ENCODE data around the gene WFS1. TPM values are rescaled to one million over a fixed set of nuclear protein-coding genes. Genes with fewer than 3 reads are reported as not detected.

The WFS1 gene
- polyA plus RNA-seq, 1 donor from 2014 or later: 6.4 TPM

DNA sequence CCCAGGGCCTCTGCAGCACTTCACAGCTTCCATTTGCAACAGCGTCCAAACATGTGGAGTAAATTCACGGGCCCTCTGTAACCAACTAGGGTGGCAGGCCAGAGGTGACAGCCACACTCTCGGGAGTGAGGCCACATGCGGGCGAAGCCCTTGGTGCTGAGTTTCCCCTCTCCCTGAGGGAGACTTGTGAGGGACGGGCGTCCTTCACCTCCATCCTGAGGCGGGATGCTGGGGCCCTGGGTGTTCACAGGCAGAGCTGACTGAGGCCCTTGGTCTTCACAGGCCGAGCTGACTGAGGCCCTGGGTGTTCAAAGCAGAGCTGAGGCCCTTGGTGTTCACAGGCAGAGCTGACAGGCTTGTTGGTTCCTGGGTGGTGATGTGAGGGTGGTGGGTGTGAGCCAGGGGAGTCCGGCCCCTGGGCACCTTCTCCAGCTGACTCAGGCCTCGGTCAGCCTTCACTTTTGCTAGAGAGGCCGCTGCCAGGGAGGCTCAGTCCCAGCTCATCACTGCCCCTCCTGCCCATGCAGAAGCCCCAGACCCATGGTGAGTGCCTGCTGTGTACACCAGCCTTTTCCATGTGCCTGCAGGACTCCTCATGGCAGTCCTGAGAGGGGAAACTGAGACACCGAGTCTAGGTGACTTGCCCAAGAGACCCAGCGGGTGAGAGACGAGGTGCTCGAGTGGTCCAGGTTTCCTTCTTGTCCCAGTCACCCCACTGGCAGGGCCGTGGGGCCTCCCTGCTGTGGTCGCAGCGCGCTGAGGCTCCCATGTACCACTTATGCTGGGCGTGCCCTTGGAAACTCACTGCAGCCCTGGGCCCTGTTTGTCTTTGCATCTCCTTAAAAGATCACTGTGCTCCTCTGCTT lies 8.5 kb downstream of the WFS1 start:
- no peak overlapping the region for H3K27ac Mint-ChIP-seq

GRCh38 chr4:6278801-6279197 lies 9.1 kb downstream of the WFS1 start:
- no peak overlapping the region for H3K4me3 Mint-ChIP-seq
- peaks cover 5% of the 10 kb centered on the region for H3K36me3 Mint-ChIP-seq

More for the DNA sequence above, 8.5 kb downstream of the WFS1 start:
- Mint-ChIP-seq H3K27me3 (peaks cover 1% of the 10 kb centered on the region), H3K4me3 (no peak overlapping the region), H3K4me1 (peaks cover 0 to 2% (median 2%) of the 10 kb centered on the region in 3 donors), H3K36me3 (peaks cover 5% of the 10 kb centered on the region), H3K9me3 (no peaks in the 10 kb centered on the region)

DNA sequence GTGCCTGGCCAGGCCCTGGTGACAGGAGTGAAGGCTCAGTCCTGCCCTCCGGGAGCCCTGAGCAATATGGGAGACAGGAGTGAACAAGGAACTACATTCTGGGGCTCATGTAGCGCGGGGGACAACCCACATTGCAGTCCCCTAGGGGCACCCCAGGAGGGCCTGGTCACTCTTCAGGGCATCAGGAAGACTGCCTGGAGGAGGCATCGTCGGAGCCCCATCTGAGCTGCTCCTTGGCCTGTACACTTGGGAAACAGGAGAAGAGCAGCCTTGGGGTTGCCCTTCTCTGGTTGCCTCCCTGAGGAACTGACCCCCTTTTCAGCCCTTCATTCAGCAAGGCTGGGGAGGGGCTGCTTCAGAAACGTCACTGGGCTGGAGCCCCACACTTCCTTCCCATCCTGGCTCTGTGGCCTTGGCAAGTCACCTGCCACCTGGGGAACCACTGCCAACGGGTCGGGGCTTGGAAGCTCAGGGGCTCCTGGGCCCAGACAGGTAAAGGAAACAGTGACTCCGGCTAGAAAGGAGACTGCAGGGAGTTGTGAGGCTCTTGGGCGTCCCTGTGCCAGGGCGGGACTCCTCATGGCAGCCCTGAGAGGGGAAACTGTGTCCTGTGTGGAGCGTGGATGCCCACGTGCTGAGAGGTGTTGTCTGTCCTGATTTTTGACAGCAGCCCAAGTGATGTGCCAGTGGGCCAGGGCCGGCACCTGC lies 10.1 kb downstream of the WFS1 start:
- Mint-ChIP-seq H3K4me1 (peaks cover 0 to 2% (median 2%) of the 10 kb centered on the region in 3 donors), H3K4me3 (no peak overlapping the region), H3K27ac (no peak overlapping the region), H3K36me3 (peaks cover 5% of the 10 kb centered on the region), H3K9me3 (no peaks in the 10 kb centered on the region), H3K27me3 (peaks cover 1% of the 10 kb centered on the region)

More at GRCh38 chr4:6278801-6279197, 9.1 kb downstream of the WFS1 start:
- H3K27ac Mint-ChIP-seq: no peak overlapping the region
- no peaks in the 10 kb centered on the region for H3K9me3 Mint-ChIP-seq
- H3K4me1 Mint-ChIP-seq: peaks cover 0 to 2% (median 2%) of the 10 kb centered on the region in 3 donors
- peaks cover 1% of the 10 kb centered on the region for H3K27me3 Mint-ChIP-seq

- no peak overlapping the region for H3K4me3 Mint-ChIP-seq
- H3K27ac Mint-ChIP-seq: no peak overlapping the region
- peaks cover 5% of the 10 kb centered on the region for H3K36me3 Mint-ChIP-seq
- H3K27me3 Mint-ChIP-seq: peaks cover under 1% of the 10 kb centered on the region
- peaks cover 0 to 2% (median 2%) of the 10 kb centered on the region in 3 donors for H3K4me1 Mint-ChIP-seq
- peaks cover 0 to 1% (median 0%) of the 10 kb centered on the region in 3 donors for H3K9me3 Mint-ChIP-seq
These were observed 10.8 kb downstream of the WFS1 start for GRCh38 chr4:6280365-6280996.

GRCh38 chr4:6281436-6282313 lies 12.0 kb downstream of the WFS1 start:
- peaks cover 0 to 2% (median 2%) of the 10 kb centered on the region in 3 donors for H3K4me1 Mint-ChIP-seq
- no peak overlapping the region for H3K4me3 Mint-ChIP-seq
- no peak overlapping the region for H3K27ac Mint-ChIP-seq
- H3K9me3 Mint-ChIP-seq: peaks cover 0 to 2% (median 0%) of the 10 kb centered on the region in 3 donors
- H3K27me3 Mint-ChIP-seq: no peaks in the 10 kb centered on the region
- H3K36me3 Mint-ChIP-seq: peaks cover 5% of the 10 kb centered on the region

DNA sequence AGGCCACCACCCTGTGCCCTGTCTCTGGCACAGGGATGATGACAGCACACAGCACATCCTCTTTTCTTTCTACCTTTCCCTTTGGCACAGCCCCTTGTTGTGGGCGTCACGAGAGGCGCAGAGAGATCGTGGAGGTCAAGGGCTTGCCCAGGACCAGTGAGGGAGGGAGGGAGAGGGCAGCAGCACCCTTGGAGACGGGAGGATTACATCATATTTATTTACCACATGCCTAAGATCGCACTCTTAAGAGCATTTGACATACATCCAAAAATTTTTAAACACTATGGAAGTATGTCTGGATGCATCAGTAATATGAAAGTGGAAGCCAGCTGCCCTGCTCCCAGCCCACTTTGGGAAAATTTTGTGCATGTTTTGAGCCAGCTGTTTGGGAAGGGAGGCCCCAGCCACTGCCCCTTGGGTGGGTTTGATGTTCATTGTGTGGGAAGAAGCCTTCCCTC lies 12.7 kb downstream of the WFS1 start:
- peak overlapping the region in 1 of 3 donors; percentile 12 for H3K27ac Mint-ChIP-seq
- H3K4me1 Mint-ChIP-seq: peaks cover 0 to 2% (median 2%) of the 10 kb centered on the region in 3 donors
- H3K9me3 Mint-ChIP-seq: peaks cover 0 to 2% (median 0%) of the 10 kb centered on the region in 3 donors
- no peaks in the 10 kb centered on the region for H3K27me3 Mint-ChIP-seq
- no peak overlapping the region for H3K4me3 Mint-ChIP-seq
- H3K36me3 Mint-ChIP-seq: peaks cover 5% of the 10 kb centered on the region

- Mint-ChIP-seq H3K27ac (no peak overlapping the region), H3K4me1 (peaks cover 0 to 2% (median 2%) of the 10 kb centered on the region in 3 donors), H3K27me3 (no peaks in the 10 kb centered on the region), H3K4me3 (no peak overlapping the region), H3K36me3 (peaks cover 5% of the 10 kb centered on the region), H3K9me3 (peaks cover 0 to 2% (median 0%) of the 10 kb centered on the region in 3 donors)
These were observed 13.6 kb downstream of the WFS1 start for GRCh38 chr4:6283282-6283681.

DNA sequence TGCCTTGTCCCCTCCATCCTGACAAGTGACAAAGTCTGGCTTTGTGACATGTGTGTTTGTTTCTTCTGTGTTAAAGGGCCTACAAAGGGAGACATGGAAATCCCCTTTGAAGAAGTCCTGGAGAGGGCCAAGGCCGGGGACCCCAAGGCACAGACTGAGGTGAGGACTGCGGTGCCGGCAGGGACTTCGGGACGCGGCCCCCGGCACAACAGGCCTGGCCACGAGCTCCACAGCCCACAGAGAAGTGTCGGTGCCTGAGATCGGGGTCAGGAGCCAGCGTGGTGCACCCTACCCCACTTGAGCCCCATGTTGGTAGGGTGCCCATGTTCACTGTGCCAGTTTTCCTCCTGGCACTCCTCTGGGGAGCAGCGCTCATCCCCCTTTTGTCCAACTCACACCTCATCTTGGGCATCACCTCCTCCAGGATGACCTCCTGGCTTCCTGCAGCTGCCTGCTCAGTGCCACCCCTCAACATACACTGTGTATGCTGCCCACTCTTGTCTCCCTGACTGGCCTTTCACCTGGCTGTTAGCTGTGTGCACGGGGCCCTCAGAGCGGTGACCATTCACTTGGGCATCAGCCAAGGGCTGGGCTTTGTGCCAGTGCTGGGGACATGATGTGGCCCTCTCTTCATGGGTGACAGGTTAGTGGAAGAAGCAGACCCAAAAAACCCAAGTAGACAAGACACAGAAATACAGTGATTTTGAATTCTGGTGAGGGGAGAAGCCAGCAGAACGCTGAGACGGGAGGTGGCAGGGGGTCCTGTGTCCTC lies 17.6 kb downstream of the WFS1 start:
- Mint-ChIP-seq H3K27me3 (no peaks in the 10 kb centered on the region), H3K4me1 (no peaks in the 10 kb centered on the region), H3K4me3 (no peak overlapping the region), H3K9me3 (peaks cover 0 to 2% (median 0%) of the 10 kb centered on the region in 3 donors), H3K36me3 (peaks cover 3% of the 10 kb centered on the region), H3K27ac (no peak overlapping the region)

- Mint-ChIP-seq H3K36me3 (peaks cover 3% of the 10 kb centered on the region), H3K9me3 (peaks cover 0 to 2% (median 0%) of the 10 kb centered on the region in 3 donors), H3K27me3 (no peaks in the 10 kb centered on the region), H3K4me1 (no peaks in the 10 kb centered on the region), H3K27ac (no peak overlapping the region), H3K4me3 (no peak overlapping the region)
These were observed 18.7 kb downstream of the WFS1 start for GRCh38 chr4:6288342-6288741.

GRCh38 chr4:6288871-6289270 lies 19.2 kb downstream of the WFS1 start:
- H3K27ac Mint-ChIP-seq: peak overlapping the region in 1 of 3 donors; percentile 35

GRCh38 chr4:6290256-6290655 lies 20.6 kb downstream of the WFS1 start:
- no peaks in the 10 kb centered on the region for H3K4me1 Mint-ChIP-seq
- H3K36me3 Mint-ChIP-seq: peaks cover 3% of the 10 kb centered on the region
- H3K27me3 Mint-ChIP-seq: no peaks in the 10 kb centered on the region
- no peak overlapping the region for H3K27ac Mint-ChIP-seq
- H3K9me3 Mint-ChIP-seq: peaks cover 0 to 2% (median 0%) of the 10 kb centered on the region in 3 donors
- H3K4me3 Mint-ChIP-seq: no peak overlapping the region

More at GRCh38 chr4:6288871-6289270, 19.2 kb downstream of the WFS1 start:
- Mint-ChIP-seq H3K27me3 (no peaks in the 10 kb centered on the region), H3K4me3 (no peak overlapping the region), H3K36me3 (peaks cover 3% of the 10 kb centered on the region), H3K4me1 (no peaks in the 10 kb centered on the region), H3K9me3 (peaks cover 0 to 2% (median 0%) of the 10 kb centered on the region in 3 donors)

DNA sequence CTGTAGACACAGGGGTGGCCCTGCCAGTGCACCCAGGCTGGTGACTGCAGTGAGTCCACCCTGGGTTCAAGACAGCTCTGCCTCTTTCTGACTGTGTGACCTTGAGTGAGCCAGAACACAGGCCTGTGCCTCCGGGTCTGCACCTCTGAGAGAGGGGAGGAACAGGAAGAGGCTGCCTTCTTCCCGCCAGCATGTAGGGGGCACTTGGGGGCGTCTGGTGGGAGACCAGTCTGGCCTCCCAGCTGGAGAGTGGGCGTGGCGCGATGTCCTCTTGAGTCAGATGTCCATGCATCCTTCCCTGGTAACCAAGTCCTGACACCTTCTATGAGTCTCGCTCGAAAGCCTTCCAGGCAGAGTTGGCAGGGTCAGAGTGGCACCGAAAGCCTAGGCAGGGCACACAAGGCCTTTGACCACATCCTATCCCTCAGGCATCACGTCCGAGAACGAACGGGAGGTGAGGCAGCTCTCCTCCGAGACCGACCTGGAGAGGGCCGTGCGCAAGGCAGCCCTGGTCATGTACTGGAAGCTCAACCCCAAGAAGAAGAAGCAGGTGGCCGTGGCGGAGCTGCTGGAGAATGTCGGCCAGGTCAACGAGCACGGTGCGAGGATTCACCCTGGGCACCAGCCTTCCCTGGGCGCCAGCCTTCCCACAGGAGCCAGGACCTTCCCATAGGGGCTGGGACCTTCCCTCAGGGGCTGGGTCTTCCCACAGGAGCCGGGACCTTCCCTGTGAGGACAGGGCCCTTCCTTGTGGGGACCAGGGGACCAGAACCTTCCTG lies 21.3 kb downstream of the WFS1 start:
- H3K36me3 Mint-ChIP-seq: peaks cover 3% of the 10 kb centered on the region
- H3K4me1 Mint-ChIP-seq: no peaks in the 10 kb centered on the region
- H3K9me3 Mint-ChIP-seq: no peaks in the 10 kb centered on the region
- H3K4me3 Mint-ChIP-seq: no peak overlapping the region
- H3K27me3 Mint-ChIP-seq: no peaks in the 10 kb centered on the region
- H3K27ac Mint-ChIP-seq: no peak overlapping the region

DNA sequence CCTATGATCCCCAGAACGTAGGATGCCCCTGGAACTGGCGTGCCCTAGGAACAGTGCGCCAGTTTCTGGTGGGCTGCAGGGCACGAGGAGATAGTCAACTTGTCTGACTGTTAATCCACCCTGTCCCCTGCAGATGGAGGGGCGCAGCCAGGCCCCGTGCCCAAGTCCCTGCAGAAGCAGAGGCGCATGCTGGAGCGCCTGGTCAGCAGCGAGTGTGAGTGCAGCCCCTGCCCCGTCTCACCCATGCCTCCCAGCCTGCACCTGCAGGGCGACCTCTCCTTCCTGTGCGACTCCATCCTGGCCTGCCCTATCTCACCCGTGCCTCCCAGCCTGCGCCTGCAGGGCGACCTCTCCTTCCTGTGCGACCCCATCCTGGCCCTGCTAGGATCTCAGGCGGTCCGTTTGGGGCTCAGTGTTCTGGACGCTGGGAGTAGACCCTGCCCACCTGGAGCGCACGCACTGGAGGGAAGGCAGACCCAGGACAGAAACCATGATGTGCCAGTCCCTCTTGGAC lies 22.2 kb downstream of the WFS1 start:
- Mint-ChIP-seq H3K27me3 (no peaks in the 10 kb centered on the region), H3K27ac (peak overlapping the region in 1 of 3 donors; percentile 47), H3K4me3 (no peak overlapping the region), H3K36me3 (peaks cover 3% of the 10 kb centered on the region), H3K4me1 (no peaks in the 10 kb centered on the region), H3K9me3 (no peaks in the 10 kb centered on the region)
